ENCODE data around the gene STXBP6.

DNA sequence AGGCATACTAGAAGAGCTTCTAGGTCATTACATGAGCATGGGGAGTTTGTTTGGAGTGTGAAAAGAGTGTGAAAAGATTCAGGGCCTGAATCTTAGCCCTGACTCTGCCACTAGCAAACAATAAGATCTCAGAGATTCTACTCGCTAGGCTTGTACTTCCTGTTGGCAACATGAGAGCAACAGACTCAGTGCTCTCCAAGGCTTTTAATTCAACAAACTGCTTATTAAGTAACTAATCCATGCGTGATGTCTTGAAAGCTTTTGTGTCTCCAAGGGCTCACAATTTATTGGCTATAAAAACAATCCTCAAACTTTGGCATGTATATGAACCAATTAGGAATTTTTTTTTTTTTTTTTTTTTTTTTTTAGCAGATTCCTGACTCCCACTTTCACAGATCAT is 105.1 kb downstream of the STXBP6 start:
- TF ChIP-seq POLR2AphosphoS5 (IDR thresholded peaks at IDR 0.05; ENCODE audit: borderline replicate concordance, low read depth, low read length): no peak
- no peak for TF ChIP-seq EZH2 (IDR thresholded peaks at IDR 0.05)
